COLO668 (cell line): ENCODE results near the gene SAMD13.

ENCODE experiments used
- DNase-seq: peaks from one replicate; lab custom pipeline; 2025; ENCODE audit not compliant: unreplicated experiment; lab: John Stamatoyannopoulos, UW

The SAMD13 gene

GRCh38 chr1:84339503-84339902 is 38.0 kb downstream of the SAMD13 start:
- no peak for DNase-seq

- no peak for DNase-seq
These were observed 42.8 kb downstream of the SAMD13 start for GRCh38 chr1:84344286-84344685.

- DNase-seq = no peak
These were observed 43.7 kb downstream of the SAMD13 start for GRCh38 chr1:84345220-84345619.

GRCh38 chr1:84347271-84347931 is 45.9 kb downstream of the SAMD13 start:
- DNase-seq = no peak

- DNase-seq = no peak
These were observed 46.5 kb downstream of the SAMD13 start for GRCh38 chr1:84347932-84348555.

GRCh38 chr1:84348759-84349158 is 47.3 kb downstream of the SAMD13 start:
- no peak for DNase-seq

GRCh38 chr1:84350104-84350503 is 48.6 kb downstream of the SAMD13 start:
- no peak for DNase-seq

- no peak for DNase-seq
These were observed 49.0 kb downstream of the SAMD13 start for GRCh38 chr1:84350550-84350949.

- DNase-seq = no peak
These were observed 51.0 kb downstream of the SAMD13 start for GRCh38 chr1:84352298-84353106.

GRCh38 chr1:84353695-84354094 is 52.2 kb downstream of the SAMD13 start:
- DNase-seq = no peak

GRCh38 chr1:84355556-84355955 is 54.0 kb downstream of the SAMD13 start:
- DNase-seq = no peak

GRCh38 chr1:84356881-84357280 is 55.4 kb downstream of the SAMD13 start:
- no peak for DNase-seq

GRCh38 chr1:84358695-84359094 is 57.2 kb downstream of the SAMD13 start:
- no peak for DNase-seq

GRCh38 chr1:84360316-84360715 is 58.8 kb downstream of the SAMD13 start:
- no peak for DNase-seq

- DNase-seq = no peak
These were observed 60.3 kb downstream of the SAMD13 start for GRCh38 chr1:84361796-84362195.

GRCh38 chr1:84363019-84363418 is 61.5 kb downstream of the SAMD13 start:
- no peak for DNase-seq

GRCh38 chr1:84363622-84364021 is 62.1 kb downstream of the SAMD13 start:
- no peak for DNase-seq

GRCh38 chr1:84365225-84366221 is 64.0 kb downstream of the SAMD13 start:
- DNase-seq = peak; percentile 35

- no peak for DNase-seq
These were observed 65.3 kb downstream of the SAMD13 start for GRCh38 chr1:84366786-84367185.

- no peak for DNase-seq
These were observed 65.7 kb downstream of the SAMD13 start for GRCh38 chr1:84367219-84367618.

- DNase-seq = no peak
These were observed 66.9 kb downstream of the SAMD13 start for GRCh38 chr1:84368441-84368840.
